ENCODE results near the gene TBC1D22A.
"Not testable (repeated sequence)": the region's sequence is repeated elsewhere in the genome, so short reads cannot be mapped to it uniquely, and the experiment has no call there.

Gene TBC1D22A

DNA sequence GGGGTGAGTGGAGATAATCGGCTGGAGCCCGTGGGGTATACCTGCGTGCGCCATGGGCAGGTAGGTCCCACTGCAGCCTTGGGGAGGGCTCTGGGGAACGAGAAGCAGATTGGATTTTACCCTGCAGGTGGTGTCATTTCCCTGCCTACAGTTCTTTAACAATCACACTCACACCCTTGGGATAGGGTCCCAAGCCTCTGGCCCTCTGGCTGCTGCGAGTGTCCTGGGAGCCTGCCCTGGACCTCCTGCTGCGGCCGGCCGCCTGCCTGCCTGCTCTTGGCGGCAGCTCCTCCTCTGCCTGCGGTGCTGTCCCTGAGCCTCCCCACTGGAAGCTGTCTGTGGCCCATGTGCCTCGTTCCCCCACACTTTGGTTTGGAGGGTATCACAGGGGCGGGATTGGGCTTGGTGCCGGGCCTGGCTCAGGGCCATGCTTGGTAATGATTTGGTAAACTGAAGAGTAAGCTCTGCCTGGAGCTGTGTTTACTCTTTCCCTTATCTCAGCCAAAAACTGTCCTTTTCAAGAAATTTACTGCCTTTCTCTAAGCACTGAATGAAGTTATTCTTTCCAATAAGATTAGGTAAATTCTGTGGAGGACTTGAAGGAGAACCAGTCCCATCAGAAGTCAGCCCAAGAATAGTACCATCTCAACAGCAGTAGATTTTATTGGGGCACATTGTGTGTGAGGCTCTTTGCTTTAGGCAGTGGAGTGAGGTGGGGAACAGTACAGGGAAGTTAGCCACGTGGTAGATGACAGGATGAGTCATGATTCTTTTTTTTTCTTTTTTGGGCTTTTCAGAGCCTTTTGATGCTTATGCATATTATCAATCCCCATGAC, 53.7 kb downstream of the TBC1D22A start:
- no peak for DNase-seq

DNA sequence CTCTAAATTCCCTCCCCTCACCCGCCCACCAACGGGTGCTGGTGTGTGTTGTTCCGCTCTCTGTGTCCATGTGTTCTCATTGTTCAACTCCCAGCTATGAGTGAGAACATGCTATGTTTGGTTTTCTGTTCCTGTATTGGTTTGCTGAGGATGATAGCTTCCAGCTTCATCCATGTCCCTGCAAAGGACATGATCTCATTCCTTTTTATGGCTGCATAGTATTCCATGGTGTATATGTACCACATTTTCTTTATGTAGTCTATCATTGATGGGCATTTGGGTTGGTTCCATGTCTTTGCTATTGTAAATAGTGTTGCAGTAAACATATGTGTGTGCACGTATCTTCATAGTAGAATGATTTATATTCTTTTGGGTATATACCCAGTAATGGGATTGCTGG, 54.9 kb downstream of the TBC1D22A start:
- DNase-seq: not testable (repeated sequence)

DNA sequence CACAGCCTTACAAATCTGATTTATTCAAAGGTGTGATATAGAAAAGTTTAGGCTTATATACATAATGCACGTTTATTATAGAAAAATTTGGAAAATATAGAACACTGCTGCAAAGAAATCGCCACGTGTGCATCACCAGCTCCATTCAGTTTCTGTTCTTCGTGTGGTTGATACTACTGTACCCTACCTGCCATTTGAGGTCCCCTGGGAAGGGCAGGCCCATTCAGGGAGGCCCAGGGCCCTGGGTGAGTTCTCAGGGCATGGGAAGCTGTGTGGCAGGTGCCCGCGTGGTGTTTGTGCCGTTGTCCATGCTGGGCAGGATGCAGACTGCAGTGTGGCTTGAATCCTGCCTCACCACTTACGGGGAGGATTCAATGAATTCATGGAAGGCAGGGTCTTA, 60.8 kb downstream of the TBC1D22A start:
- no peak for DNase-seq

DNA sequence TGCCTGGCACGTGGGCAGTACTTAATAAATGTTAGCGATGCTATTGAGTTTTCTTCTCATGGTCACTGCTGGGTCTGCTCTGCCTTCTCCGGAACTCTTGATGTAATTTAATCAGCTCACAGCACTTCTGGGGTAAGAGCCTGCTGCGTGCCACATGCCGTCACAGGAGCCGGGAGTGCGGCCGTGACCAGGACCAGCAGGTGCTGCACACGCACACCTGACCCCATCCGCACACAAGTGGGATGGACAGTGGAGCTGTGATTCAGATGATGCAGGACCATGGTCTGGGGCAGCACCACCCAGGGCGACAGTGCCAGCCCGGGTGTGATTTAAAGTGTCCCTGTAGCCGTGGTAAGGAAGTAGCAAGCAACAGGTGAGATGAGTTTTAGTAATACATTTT, 61.2 kb downstream of the TBC1D22A start:
- DNase-seq: no peak

DNA sequence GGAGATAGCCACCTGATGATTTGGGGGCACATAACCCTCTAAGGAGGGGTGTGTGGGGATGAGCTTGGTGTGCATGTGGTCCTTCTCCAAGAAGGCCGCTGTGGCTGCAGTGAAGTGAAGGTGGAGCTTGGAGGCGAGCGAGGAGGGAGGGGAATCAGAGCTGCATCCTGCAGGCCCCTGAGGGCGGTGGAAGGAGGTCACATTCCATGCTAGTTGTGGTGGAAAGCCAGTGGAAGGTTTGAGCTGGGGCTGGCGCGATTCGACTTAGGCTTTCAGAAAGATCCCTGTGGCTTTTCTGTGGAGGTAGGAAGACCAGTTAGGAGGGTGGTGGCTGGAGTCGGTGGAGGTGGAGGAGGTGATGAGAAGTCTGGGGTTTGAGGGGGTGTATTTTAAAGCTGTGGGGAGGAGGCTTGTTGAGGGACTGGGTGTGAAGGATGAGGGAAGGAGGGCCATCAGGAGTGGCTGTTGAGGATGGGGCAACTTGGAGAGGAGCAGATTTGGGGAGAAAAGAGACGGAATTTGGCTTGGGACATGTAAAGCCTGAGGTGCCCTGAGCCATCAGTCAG, 62.0 kb downstream of the TBC1D22A start:
- DNase-seq: no peak

DNA sequence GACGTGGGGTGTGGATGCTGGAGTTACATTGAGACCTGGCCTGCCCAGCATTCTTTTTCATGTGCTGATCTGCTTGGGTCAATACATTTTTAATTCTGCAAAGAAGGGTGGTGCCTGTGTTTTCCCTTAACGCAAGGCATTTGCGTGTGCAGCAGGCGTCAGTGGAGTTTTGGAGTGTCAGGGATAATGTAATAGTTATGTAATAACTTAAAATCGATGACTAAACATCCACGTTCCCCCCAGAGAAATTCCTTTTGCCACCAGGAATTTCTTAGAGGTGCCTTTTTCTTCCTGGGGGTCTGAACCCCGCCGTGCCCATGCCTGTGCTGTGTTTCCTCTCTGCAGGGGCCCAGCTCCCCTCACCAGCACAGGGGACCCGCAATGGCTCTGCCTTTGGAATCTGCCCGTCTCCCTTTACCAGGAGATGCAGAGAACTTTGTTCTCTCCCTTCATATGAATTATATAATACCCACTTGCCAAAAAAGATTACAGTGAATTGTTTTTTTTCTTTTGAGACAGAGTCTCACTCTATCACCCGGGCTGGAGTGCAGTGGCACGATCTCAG, 62.6 kb downstream of the TBC1D22A start:
- DNase-seq: no peak

DNA sequence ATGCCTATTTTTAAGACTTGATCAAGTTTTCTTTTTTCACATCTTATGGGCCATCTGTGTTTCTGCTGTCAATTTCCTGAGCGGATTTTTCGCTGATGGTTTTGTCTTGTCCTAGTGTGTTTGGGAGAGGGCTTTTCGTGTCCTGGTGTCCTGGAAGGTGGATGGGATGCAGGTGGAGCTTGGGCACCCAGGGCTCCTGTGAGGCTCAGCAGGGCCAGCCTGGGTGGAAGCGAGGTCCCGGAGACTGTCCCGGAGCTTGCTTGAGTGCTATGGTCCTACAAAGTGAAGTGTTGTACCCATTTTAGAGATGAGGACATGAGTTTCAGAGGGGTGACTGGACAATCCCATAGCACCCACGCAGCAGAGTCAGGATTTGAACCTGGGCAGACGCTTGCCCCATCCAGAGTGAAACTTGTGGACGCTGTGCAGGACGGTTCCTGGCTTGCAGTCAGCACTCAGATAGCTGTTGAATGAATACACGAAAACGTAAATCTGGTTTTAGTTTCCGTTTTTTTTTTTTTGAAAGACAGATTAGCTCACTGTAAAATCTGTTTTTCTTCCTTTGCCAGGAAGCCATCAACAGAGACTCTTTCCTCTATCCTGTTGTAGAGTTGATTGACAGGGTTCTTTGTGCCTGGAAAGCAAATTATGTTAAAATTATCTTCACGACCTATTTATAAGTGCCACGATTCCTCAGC, 64.1 kb downstream of the TBC1D22A start:
- DNase-seq: no peak

DNA sequence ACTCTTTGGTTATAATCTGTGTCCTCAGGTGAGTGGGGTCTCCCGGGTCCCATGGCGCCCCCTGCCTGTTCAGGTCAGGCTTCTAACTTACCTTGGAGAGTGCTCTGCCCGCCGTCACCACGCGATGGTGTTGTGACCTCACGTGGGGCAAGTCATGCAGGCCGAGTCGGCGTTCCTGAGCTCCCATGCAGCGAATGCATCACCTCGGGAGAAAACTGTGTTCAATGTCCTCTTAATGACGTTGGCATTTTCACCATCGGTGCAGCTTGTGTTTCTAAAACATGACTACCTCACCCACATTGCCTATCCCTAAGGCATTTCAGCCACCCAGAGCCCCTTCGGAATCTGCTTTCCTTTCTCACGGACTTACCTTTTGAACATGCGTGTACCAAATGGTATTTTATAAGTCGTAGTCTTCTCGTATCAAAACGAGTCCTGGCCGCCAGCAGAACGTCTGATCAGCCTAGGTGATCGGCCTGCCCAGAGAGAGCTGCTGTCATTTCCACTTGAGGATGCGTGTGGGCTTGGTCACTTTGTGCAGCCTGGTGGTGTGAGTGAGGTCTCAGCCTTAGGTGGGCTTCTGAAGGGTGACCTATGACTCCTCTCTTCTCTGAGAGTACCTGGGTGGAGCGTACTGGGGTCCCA, 64.8 kb downstream of the TBC1D22A start:
- no peak for DNase-seq

DNA sequence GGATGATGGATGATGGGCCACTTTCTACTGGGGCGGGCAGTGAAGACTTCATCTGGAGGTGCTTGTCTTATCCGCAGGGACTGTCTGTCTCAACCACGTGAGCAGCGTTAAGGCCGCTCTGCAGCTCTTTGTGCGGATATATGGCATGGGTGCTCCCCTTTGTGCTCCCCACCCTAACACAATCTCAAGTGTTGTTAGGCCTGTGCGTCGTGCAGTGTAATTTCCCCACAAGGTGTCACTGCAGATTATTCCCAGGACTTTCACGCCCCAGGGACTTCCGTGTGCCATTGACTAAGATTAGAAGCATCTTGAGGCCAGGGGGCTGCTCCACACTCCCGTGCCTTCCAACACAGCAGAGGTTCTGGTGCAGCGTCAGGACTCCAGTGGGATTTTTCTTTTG, 65.3 kb downstream of the TBC1D22A start:
- DNase-seq: no peak

DNA sequence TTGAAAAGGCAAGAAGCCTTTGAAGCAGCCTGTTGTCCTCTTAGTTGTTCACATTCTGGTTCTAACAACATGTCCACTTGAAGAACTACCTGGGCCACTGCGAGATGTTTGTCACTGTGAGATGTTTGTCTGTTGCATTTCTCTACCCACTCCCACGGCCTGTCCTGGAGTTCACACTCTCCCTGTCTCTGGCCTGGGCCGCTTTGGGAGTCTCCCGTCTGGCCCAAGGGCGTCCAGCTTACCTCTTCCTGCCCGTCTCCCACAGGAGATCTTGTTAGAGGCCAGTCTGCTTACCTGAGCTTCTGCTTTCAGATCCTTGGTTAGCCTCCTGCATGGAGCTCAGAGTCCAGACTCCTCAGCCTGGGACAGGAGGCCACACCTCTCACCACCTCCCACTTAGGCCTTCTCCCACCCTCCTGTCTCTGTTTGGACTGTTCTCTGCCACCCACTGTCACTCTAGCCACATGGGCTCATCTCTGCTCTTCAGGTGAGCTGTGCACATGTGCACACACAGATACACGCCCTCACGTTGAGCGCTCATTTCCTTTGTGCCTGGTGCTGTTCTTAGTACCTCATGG, 66.0 kb downstream of the TBC1D22A start:
- no peak for DNase-seq

DNA sequence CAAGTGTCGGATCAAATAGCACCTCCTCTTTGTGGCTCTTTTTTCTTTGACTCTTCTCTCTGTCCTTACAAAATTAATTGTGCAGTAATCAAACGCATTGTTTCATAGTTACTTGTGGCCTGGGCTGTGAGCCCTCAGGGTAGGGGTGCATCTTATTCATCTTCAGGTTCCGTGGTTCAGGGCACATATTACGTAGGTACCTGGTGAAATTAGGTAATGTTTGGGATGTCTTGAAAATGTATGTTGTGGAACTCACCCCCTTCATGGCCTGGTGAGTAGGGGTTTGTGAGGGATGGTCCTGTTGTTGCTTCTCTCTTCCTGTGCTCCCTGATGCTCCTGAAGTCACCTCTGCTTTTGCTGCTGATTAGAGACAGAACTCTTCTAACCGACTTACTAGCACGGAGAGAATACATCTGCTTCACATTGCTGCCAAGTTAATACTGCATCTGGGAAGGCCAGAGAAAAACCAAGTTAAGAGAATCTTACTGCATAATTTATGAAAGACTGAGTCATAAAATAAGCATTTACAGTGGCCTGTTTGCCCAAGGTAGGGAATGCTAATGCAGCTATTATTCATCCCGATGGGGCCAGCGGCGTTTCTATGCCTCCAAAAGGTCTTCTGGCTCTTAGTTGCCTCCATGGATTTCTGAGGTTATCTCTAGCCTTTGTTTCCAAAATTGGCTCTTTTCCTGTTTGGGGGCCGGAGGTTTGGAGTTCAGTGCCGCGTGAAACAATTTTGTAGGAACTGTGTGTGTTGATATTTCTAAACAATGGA, 66.9 kb downstream of the TBC1D22A start:
- no peak for DNase-seq

DNA sequence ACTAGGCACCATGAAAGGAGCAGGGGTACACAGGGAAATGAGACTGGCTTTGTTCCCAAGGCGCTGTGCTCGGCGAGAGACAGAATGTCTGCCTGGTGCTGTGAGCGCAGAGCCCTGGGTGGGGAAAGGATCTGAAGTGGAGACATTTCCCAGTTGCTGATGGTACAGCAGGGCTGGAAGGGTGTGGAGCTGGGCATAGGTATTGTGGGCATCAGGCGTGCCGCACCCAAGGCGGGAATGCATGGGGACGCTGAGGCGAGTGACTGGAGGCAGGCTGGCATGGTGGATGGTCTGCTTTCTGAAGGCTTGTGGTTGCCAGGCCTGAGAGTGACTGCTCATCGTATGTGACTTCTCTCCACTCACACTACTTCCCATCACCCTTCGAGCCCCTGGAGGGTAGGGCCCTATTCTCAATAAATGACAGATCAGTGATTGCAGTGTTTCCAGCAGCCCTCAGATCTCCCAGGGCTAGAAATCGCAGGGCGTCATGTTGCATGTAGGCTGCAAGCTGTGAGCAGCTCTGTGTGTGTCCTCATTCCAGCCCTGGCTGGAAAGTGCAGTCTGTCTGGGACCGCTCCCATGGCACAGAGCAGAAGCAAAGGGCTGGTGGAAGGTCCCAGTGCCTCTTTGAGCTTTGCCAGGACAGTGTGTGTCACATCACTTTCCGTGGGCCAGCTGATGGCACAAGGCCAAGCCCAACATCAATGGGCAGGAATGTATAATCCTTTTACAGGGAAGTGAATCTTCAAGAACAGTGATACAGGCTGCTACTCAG, 67.7 kb downstream of the TBC1D22A start:
- no peak for DNase-seq

DNA sequence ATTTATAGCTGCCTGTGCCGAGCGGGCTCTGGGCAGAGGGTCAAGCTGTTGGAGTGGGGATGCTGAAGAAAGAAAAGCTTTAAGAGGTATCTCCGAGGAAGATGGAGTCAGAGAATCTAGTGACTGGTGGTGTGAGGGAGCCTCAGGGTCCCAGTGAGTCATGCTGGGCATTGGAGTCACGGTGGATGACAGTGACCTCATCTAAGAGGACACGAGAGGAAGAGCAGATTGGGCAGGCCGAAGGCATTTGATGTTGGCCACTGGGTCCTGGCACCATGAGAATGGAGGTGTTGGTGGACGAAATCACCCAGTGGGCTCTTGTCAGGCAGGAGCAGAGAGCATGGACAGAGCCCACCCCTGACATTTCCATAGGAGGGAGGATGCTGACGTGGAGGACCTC, 68.4 kb downstream of the TBC1D22A start:
- no peak for DNase-seq

DNA sequence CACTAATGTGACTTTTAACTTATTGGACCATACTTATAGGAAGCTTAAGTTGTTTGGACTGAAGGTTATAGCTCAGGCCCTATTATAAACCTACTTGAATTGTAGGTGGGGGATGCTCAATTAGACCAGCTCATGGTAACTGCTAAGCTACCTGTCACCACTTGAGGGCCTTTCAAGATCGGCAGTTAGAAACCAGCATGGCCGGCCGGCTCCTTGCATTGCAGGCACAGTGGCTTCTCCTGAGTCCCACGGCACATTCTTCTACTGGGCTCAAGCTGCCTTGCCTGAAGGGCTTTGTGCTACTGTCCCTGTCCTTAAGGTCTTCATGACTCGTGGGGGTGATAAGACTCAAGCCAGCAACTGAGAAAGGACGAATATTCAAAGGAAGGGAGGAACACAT, 70.8 kb downstream of the TBC1D22A start:
- DNase-seq: no peak

DNA sequence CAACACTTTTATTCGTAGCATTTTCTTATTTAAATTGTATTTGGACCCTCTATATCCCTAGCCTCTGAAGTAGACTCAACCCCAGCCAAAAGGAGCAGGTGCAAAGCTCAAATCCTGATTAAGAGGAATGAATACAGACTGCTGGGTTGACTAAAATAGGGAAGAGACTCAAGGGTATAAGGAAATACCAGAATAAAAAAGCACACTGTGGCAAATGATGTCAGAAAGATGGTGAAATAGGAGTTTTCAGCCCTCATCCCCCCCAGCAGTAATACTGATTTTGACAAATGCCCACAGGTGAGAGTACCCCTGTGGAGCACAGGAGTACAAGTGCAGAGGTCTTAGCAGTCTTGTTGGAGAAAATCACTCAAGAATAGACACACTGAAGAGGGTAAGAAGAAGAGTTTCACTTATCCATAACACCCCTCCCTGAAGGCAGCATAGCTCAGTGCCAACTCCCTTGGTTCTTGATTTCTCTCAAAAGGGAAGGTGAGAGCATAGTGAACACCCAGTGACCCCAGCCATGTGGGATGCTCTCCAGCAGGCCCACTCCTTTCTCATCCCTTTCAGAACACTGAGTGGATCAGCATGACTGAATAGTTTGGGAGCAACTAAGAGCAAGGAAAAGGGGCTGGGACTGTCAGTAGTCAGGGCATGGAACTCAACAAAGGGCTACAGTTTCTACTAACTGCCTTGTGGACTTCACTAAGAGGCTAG, 71.7 kb downstream of the TBC1D22A start:
- no peak for DNase-seq

DNA sequence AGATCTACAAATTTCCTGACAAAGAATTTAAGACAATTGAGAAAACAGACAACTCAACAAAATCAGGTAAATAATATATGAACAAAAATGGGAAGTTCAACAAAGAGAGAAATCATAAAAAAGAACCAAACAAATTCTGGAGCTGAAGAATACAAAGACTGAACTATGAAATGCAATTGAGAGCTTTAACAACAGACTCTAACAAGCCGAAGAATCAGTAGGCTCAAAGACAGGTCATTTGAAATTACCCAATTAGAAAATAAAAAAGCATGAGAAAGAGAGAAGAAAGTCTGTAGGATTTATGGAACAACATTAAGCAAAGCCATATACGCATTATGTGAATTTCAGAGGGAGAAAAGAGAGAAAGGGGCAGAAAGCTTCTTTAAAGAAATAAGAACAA, 72.8 kb downstream of the TBC1D22A start:
- no peak for DNase-seq

DNA sequence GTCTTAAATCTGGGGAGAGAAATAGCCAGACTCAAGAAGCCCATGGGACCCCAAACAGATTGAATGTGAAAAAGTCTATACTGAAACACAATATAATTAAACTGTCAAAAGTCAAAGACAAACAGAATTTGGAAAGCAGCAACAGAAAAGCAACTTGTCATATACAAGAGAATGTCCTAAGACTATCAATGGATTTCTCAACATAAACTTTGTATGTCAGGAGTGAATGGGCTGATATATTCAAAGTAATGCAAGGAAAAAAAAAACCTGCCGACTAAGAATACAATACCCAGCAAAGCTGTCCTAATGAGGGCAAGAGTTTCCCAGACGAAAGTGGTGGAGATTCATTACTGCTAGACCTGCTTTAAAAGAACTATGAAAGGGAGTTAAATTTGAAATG, 73.2 kb downstream of the TBC1D22A start:
- no peak for DNase-seq

DNA sequence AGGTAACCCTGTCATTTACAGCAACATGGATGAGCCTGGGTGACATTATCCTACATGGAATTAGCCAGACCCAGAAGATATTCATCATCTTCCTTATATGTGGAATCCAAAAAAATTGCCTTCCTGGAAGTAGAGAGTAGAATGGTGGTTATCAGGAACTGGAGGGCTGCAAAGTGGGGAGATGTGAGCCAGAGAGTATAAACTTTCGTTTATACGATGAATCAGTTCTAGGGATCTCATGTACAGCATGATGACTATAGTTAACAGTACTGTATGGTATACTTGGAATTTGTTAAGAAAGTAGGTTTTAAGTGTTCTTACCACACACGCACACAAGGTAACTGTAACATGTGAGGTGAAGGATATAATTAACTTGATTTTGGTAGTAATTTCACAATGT, 79.1 kb downstream of the TBC1D22A start:
- DNase-seq: no peak

DNA sequence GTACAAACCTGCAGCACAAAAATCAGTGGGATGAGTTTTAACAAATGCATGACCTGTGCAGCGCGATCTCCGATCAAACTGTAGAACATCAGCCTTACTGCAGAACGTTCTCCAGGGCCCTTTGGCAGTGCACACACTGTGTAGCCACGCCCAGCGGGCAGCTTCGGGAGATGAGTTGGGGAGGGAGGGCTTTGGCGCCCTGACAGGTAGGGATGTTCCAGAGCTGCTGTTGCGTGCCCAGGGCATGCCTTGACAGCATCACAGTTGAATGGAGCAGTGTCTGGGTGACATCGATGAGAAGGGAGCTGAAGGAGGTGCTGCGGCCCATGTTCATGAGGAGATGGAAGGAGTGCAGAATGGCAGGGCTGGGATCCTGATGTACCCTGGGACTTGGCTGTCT, 80.2 kb downstream of the TBC1D22A start:
- no peak for DNase-seq

DNA sequence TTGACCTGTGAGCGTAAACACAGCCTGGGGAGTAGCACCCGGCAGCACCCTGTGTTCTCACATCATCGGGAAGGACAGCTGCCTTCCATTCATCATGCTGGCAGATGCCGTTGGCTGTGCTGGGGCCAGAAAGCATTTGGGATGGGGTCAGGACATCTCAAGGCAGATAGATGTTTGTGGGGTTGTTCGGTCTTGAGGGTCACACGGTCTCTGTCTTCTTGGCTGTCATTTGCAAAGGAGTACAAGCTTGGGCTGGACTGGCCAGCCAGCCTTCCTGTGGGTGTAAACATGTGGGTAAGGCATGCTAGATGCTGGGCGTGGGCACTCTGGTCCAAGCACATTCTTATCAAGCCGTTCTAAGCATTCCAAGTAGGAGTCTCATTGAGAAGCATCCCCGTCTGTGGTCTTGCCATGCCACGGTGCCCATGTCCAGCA, 81.4 kb downstream of the TBC1D22A start:
- no peak for DNase-seq
